ENCODE results near the gene NFATC1. TPM values are rescaled to one million over a fixed set of nuclear protein-coding genes. Genes with fewer than 3 reads are reported as not detected.

Gene NFATC1
- polyA plus RNA-seq, 1 donor from 2014 or later: 0.37 TPM

DNA sequence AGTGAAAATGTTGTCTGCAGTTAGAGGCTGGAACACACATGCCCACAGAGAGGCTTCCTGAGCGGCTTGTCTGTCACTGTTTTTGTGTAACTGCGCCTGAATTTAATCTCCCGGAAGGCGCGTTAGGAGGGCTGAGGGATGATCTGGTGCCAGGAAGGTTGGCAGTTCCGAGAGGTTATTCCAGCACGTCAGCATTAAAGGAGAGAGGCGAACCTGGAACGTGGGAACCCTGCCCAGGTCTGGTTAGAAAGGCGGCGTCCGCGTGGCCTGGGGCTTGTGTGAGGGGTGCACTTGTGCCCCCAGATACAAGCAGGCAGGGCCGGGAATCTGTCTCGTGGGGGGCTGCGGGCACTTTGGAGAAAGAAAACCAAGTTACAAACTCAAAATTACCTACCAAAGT, 75.3 kb downstream of the NFATC1 start:
- TF ChIP-seq POLR2AphosphoS5 (IDR thresholded peaks at IDR 0.05) (no peak), MXI1 (conservative IDR thresholded peaks at IDR 0.05; ENCODE audit: poor library complexity, severe bottlenecking) (no peak), EP300 (conservative IDR thresholded peaks at IDR 0.05; ENCODE audit: poor library complexity, severe bottlenecking) (no peak)
- TF ChIP-seq, protein P1, sequence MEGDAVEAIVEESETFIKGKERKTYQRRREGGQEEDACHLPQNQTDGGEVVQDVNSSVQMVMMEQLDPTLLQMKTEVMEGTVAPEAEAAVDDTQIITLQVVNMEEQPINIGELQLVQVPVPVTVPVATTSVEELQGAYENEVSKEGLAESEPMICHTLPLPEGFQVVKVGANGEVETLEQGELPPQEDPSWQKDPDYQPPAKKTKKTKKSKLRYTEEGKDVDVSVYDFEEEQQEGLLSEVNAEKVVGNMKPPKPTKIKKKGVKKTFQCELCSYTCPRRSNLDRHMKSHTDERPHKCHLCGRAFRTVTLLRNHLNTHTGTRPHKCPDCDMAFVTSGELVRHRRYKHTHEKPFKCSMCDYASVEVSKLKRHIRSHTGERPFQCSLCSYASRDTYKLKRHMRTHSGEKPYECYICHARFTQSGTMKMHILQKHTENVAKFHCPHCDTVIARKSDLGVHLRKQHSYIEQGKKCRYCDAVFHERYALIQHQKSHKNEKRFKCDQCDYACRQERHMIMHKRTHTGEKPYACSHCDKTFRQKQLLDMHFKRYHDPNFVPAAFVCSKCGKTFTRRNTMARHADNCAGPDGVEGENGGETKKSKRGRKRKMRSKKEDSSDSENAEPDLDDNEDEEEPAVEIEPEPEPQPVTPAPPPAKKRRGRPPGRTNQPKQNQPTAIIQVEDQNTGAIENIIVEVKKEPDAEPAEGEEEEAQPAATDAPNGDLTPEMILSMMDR (IDR thresholded peaks at IDR 0.05; ENCODE audit: poor library complexity, severe bottlenecking): no peak

DNA sequence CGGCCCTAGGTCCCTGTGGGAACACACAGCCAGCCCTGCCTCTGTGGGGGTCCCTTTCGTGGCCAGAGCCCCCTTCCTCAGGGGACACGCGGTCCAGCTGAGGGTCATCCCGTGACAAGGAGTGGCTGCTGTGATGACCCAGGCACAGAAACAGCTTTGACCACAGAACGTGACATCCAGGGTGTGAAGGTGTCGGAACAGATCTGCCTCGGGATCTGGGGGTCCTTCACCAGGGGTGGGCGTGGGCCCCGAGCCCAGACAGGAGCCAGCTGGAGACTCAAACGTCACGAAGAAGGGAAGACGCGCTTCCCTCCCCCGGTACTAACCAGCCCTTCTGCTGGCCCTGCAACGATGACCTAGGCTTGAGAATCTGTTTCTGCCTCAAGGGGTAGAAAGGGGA, 75.9 kb downstream of the NFATC1 start:
- Histone ChIP-seq H3K79me2 (replicated peaks; ENCODE audit: insufficient read depth, low read length) (no peaks in the 10 kb centered on the region), H3K9me3 (ENCODE audit: low read length) (no peaks in the 10 kb centered on the region), H3K9ac (ENCODE audit: low read length) (no peak overlapping the region), H3K27me3 (ENCODE audit: insufficient read depth, low read depth, low read length) (no peaks in the 10 kb centered on the region), H2AFZ (ENCODE audit: low read depth, low read length) (no peak overlapping the region), H4K20me1 (ENCODE audit: insufficient read depth) (no peaks in the 10 kb centered on the region), H3K9me2 (ENCODE audit: insufficient read depth, low read length) (no peaks in the 10 kb centered on the region), H3F3A (ENCODE audit: insufficient read depth, low read length, poor library complexity, severe bottlenecking) (no peaks in the 10 kb centered on the region), H3K27ac (ENCODE audit: low read length) (no peak overlapping the region), H3K36me3 (ENCODE audit: insufficient read depth, low read length) (no peaks in the 10 kb centered on the region), H3K4me2 (ENCODE audit: low read length) (no peak overlapping the region), H3K4me3 (ENCODE audit: low read length) (no peak overlapping the region)
- TF ChIP-seq TAF1 (IDR thresholded peaks at IDR 0.05; ENCODE audit: low read depth) (no peak), POLR2AphosphoS5 (IDR thresholded peaks at IDR 0.05) (no peak), MXI1 (conservative IDR thresholded peaks at IDR 0.05; ENCODE audit: poor library complexity, severe bottlenecking) (no peak), RAD21 (conservative IDR thresholded peaks at IDR 0.05) (no peak), SMC3 (conservative IDR thresholded peaks at IDR 0.05; ENCODE audit: poor library complexity) (no peak), EZH2 (IDR thresholded peaks at IDR 0.05; ENCODE audit: borderline replicate concordance, insufficient read depth, low read length, poor library complexity, severe bottlenecking) (no peak), EP300 (conservative IDR thresholded peaks at IDR 0.05; ENCODE audit: poor library complexity, severe bottlenecking) (no peak)
- TF ChIP-seq, protein P1 (IDR thresholded peaks at IDR 0.05; ENCODE audit: poor library complexity, severe bottlenecking): no peak
- TF ChIP-seq, protein P2, sequence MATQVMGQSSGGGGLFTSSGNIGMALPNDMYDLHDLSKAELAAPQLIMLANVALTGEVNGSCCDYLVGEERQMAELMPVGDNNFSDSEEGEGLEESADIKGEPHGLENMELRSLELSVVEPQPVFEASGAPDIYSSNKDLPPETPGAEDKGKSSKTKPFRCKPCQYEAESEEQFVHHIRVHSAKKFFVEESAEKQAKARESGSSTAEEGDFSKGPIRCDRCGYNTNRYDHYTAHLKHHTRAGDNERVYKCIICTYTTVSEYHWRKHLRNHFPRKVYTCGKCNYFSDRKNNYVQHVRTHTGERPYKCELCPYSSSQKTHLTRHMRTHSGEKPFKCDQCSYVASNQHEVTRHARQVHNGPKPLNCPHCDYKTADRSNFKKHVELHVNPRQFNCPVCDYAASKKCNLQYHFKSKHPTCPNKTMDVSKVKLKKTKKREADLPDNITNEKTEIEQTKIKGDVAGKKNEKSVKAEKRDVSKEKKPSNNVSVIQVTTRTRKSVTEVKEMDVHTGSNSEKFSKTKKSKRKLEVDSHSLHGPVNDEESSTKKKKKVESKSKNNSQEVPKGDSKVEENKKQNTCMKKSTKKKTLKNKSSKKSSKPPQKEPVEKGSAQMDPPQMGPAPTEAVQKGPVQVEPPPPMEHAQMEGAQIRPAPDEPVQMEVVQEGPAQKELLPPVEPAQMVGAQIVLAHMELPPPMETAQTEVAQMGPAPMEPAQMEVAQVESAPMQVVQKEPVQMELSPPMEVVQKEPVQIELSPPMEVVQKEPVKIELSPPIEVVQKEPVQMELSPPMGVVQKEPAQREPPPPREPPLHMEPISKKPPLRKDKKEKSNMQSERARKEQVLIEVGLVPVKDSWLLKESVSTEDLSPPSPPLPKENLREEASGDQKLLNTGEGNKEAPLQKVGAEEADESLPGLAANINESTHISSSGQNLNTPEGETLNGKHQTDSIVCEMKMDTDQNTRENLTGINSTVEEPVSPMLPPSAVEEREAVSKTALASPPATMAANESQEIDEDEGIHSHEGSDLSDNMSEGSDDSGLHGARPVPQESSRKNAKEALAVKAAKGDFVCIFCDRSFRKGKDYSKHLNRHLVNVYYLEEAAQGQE (IDR thresholded peaks at IDR 0.05; ENCODE audit: borderline replicate concordance): no peak

More for the DNA sequence above, 75.3 kb downstream of the NFATC1 start:
- Histone ChIP-seq H4K20me1 (ENCODE audit: insufficient read depth) (no peaks in the 10 kb centered on the region), H3K27ac (ENCODE audit: low read length) (no peak overlapping the region), H3K27me3 (ENCODE audit: insufficient read depth, low read depth, low read length) (no peaks in the 10 kb centered on the region), H2AFZ (ENCODE audit: low read depth, low read length) (no peak overlapping the region), H3K9me2 (ENCODE audit: insufficient read depth, low read length) (no peaks in the 10 kb centered on the region), H3F3A (ENCODE audit: insufficient read depth, low read length, poor library complexity, severe bottlenecking) (no peaks in the 10 kb centered on the region), H3K4me3 (ENCODE audit: low read length) (no peak overlapping the region), H3K4me2 (ENCODE audit: low read length) (no peak overlapping the region), H3K9me3 (ENCODE audit: low read length) (no peaks in the 10 kb centered on the region), H3K9ac (ENCODE audit: low read length) (no peak overlapping the region), H3K36me3 (ENCODE audit: insufficient read depth, low read length) (no peaks in the 10 kb centered on the region), H3K79me2 (replicated peaks; ENCODE audit: insufficient read depth, low read length) (no peaks in the 10 kb centered on the region)
